K562 (cell line): ENCODE results near the gene PRKACG. TPM values are rescaled to one million over a fixed set of nuclear protein-coding genes. Genes with fewer than 3 reads are reported as not detected.

Experiments used
- ATAC-seq: fragments of 200-7000 bp; cut with Tn5 transposase; 3 replicates; pipeline ENCODE4 v1.9.1; 2020; ENCODE audit warnings: moderate library complexity
- BruUV-seq: library from RNA; stranded (reverse); fragments of 400-500 nt; replicated peaks from 2 replicates; lab custom pipeline; 2021; lab: Mats Ljungman, UMichigan
- CTCF ChIA-PET: fragments of 300-600 bp; formaldehyde crosslinking; extraction: SDS; loops from one replicate; lab custom pipeline; 2021; ENCODE audit warnings: low intra/inter-chr PET ratio; lab: Yijun Ruan, JAX
- POLR2A ChIA-PET: fragments of 300-600, 350-650 bp; sonication (Branson Sonifier 250); formaldehyde crosslinking; extraction: SDS; loops from one replicate; lab custom pipeline; 2021; ENCODE audit warnings: antibody characterized with exemption, inconsistent platforms; lab: Yijun Ruan, JAX
- DNase-seq, 4 experiments: peaks; one replicate each; pipeline versions ENCODE4 v3.0.0 to v3.0.0-alpha.2; 2011 to 2018; ENCODE audit warnings: low spot score in 3 of 4, mixed read lengths in 3 of 4; ENCODE audit errors: extremely low read depth in 1 of 4
- FAIRE-seq: peaks from 2 replicates; lab custom pipeline; 2011; peaks lifted over from hg19 to GRCh38; lab: Jason Lieb, UNC
- H2AFZ ChIP-seq: 2 replicates; pipeline ENCODE4 v1.6.0; 2011; ENCODE audit warnings: low read depth, low read length, control low read depth, inconsistent platforms
- H3K27ac ChIP-seq: fragments of 200-600 bp; 3 replicates; pipeline ENCODE4 v1.8.0; 2011; ENCODE audit warnings: low read depth, mild to moderate bottlenecking, control low read depth, inconsistent platforms, low read length, moderate library complexity, mixed read lengths; ENCODE audit errors: extremely low read depth
- H3K27me3 ChIP-seq, 2 experiments: fragments of 300-600 bp in 1 of 2; 2 replicates in 1 of 2; 3 replicates in 1 of 2; pipeline versions ENCODE4 v1.6.0 to v1.8.0; 2011; ENCODE audit warnings: inconsistent platforms in 2 of 2, low read length in 2 of 2, mild to moderate bottlenecking in 1 of 2, mixed read lengths in 1 of 2, moderate library complexity in 1 of 2; ENCODE audit not compliant: control insufficient read depth in 2 of 2, insufficient read depth in 2 of 2
- H3K36me3 ChIP-seq: fragments of 300-600 bp; 3 replicates; pipeline ENCODE4 v1.8.0; 2011; ENCODE audit warnings: mild to moderate bottlenecking, low read length, inconsistent platforms; ENCODE audit not compliant: control insufficient read depth, insufficient read depth
- H3K4me1 ChIP-seq, 2 experiments: fragments of 200-600 bp in 1 of 2; replicated peaks in 1 of 2; 2 replicates in 1 of 2; 3 replicates in 1 of 2; pipeline versions ENCODE4 v1.5.1 to v1.8.0; 2011; ENCODE audit warnings: inconsistent platforms in 2 of 2, low read length in 2 of 2, mild to moderate bottlenecking in 1 of 2, mixed read lengths in 1 of 2, moderate library complexity in 1 of 2; ENCODE audit not compliant: control insufficient read depth in 2 of 2, insufficient read depth in 2 of 2
- H3K4me2 ChIP-seq: 2 replicates; pipeline ENCODE4 v1.6.1; 2011; ENCODE audit warnings: low read length, control low read depth, inconsistent platforms, mixed read lengths; ENCODE audit not compliant: insufficient read depth
- H3K4me3 ChIP-seq: fragments of 200-600 bp; sonication (generic), shearing (Covaris generic); 2 replicates; pipeline ENCODE4 v1.5.1; 2016; ENCODE audit warnings: control low read depth, inconsistent platforms
- H3K79me2 ChIP-seq: fragments of 200-600 bp; 3 replicates; pipeline ENCODE4 v1.8.0; 2011; ENCODE audit warnings: low read length, inconsistent platforms; ENCODE audit not compliant: control insufficient read depth, insufficient read depth
- H3K9ac ChIP-seq, 2 experiments: 2 replicates each; pipeline versions ENCODE4 v1.6.0 to v1.6.1; 2011; ENCODE audit warnings: low read depth in 2 of 2, low read length in 2 of 2, control low read depth in 1 of 2, inconsistent platforms in 1 of 2, mild to moderate bottlenecking in 1 of 2, mixed read lengths in 1 of 2; ENCODE audit not compliant: insufficient read depth in 1 of 2
- H3K9me1 ChIP-seq: one replicate; pipeline ENCODE4 v1.6.0; 2011; ENCODE audit warnings: inconsistent platforms, mild to moderate bottlenecking, low read length, moderate library complexity; ENCODE audit not compliant: control insufficient read depth, insufficient read depth
- H3K9me3 ChIP-seq: replicated peaks from 2 replicates; pipeline ENCODE4 v1.5.1; 2011; ENCODE audit warnings: low read depth, low read length, inconsistent platforms; ENCODE audit not compliant: control insufficient read depth, insufficient read depth
- H4K20me1 ChIP-seq: replicated peaks from 2 replicates; pipeline ENCODE4 v1.6.1; 2011; ENCODE audit warnings: low read length, inconsistent platforms, mixed read lengths; ENCODE audit not compliant: control insufficient read depth, insufficient read depth
- ETS2 ChIP-seq: IDR thresholded peaks from 2 replicates; pipeline ENCODE4 v1.6.1; 2016; ENCODE audit warnings: borderline replicate concordance, missing genetic modification characterization, mild to moderate bottlenecking, moderate library complexity, missing compliant biosample characterization; ENCODE audit not compliant: poor library complexity, severe bottlenecking
- ETV5 ChIP-seq: sonication (generic); formaldehyde crosslinking; IDR thresholded peaks from 2 replicates; pipeline ENCODE4 v1.4.0; 2020; ENCODE audit warnings: low read depth, mild to moderate bottlenecking, missing genetic modification reagents
- FUS ChIP-seq: fragments of 200-400 bp; formaldehyde crosslinking; optimal IDR thresholded peaks from 2 replicates; pipeline ENCODE3; 2017; ENCODE audit warnings: low read depth, low read length
- KLF16 ChIP-seq: IDR thresholded peaks from 2 replicates; pipeline ENCODE4 v1.6.1; 2016; ENCODE audit warnings: antibody characterized with exemption
- LCOR ChIP-seq: sonication (generic); formaldehyde crosslinking; IDR thresholded peaks from 2 replicates; pipeline ENCODE4 v1.8.0; 2022; ENCODE audit warnings: mild to moderate bottlenecking, missing genetic modification reagents
- MXI1 ChIP-seq: IDR thresholded peaks from 2 replicates; pipeline ENCODE4 v1.6.1; 2011; ENCODE audit warnings: low read depth, mild to moderate bottlenecking, improper control_type of control experiment, low read length
- PHB2 ChIP-seq: fragments of 450-650 bp; IDR thresholded peaks from 2 replicates; pipeline ENCODE4 v1.6.1; 2017; ENCODE audit warnings: low read depth
- POLR2H ChIP-seq: IDR thresholded peaks from 2 replicates; pipeline ENCODE4 v1.6.1; 2016; ENCODE audit warnings: missing genetic modification characterization, low read depth, mild to moderate bottlenecking, control low read depth, missing compliant biosample characterization, moderate library complexity
- RBM34 ChIP-seq: fragments of 200-400 bp; formaldehyde crosslinking; IDR thresholded peaks from 2 replicates; pipeline ENCODE4 v1.6.1; 2018; ENCODE audit warnings: low read length, borderline replicate concordance; ENCODE audit not compliant: insufficient read depth
- RFX1 ChIP-seq: fragments of 450-650 bp; IDR thresholded peaks from 2 replicates; pipeline ENCODE4 v1.6.1; 2016; ENCODE audit warnings: mild to moderate bottlenecking, moderate library complexity
- SRSF9 ChIP-seq: fragments of 200-400 bp; formaldehyde crosslinking; IDR thresholded peaks from 2 replicates; pipeline ENCODE4 v1.6.1; 2017; ENCODE audit warnings: low read depth, low read length, borderline replicate concordance
- U2AF1 ChIP-seq: fragments of 200-400 bp; formaldehyde crosslinking; optimal IDR thresholded peaks from 2 replicates; pipeline ENCODE3; 2017; ENCODE audit warnings: mild to moderate bottlenecking, low read depth, low read length, moderate library complexity
- YY1 ChIP-seq, 3 experiments: IDR thresholded peaks; 2 replicates each; pipeline ENCODE4 v1.6.1; 2011; ENCODE audit warnings: low read length in 2 of 3, mild to moderate bottlenecking in 2 of 3, moderate library complexity in 2 of 3, borderline replicate concordance in 1 of 3, control low read depth in 1 of 3, low read depth in 1 of 3; ENCODE audit not compliant: insufficient read depth in 3 of 3, insufficient replicate concordance in 2 of 3, control insufficient read depth in 1 of 3, insufficient read length in 1 of 3; ENCODE audit errors: extremely low read depth in 1 of 3
- ZNF436 ChIP-seq: fragments of 250-450, 450-650 bp; sonication (Bioruptor Pico); formaldehyde crosslinking; IDR thresholded peaks from 2 replicates; pipeline ENCODE4 v1.7.0; 2020; ENCODE audit warnings: mild to moderate bottlenecking
- WGBS: fragments of 100-300 bp; shearing (Covaris generic); methylation state at CpG from one replicate; pipeline ENCODE4 v1.1.6; 2016; ENCODE audit warnings: low coverage, mixed read lengths; ENCODE audit not compliant: insufficient coverage; ENCODE audit errors: missing lambda C conversion rate; 5-methylcytosine and 5-hydroxymethylcytosine counted together
- in situ Hi-C: fragments of 300-500 bp; cut with MboI; formaldehyde crosslinking; loops from 4 replicates; pipeline ENCODE4 v1.15.0; 2018; ENCODE audit warnings: inconsistent platforms, mixed read lengths
- intact Hi-C: fragments of 100-400 bp; cut with micrococcal nuclease; formaldehyde crosslinking; loops from 2 replicates; pipeline ENCODE4 v1.14.2; 2022
- polyA plus RNA-seq, 8 experiments: library from polyadenylated mRNA; depleted of rRNA in 4 of 8; stranded (reverse) in 5 of 8; unstranded in 3 of 8; fragments of >200 nt; fragmentation: Nextera tagmentation in 2 of 8; fragmentation: Illumina TruSeq in 1 of 8; extraction: Ambion mirVana in 2 of 8; extraction: Trizol in 1 of 8; gene quantifications; 2 replicates each; pipeline versions ENCODE4 v1.2.1 to v1.2.3, GENCODE V29; 2011 to 2014; ENCODE audit warnings: inconsistent platforms in 1 of 8, missing spikeins in 1 of 8
- total RNA-seq, 7 experiments: library from RNA; depleted of rRNA in 6 of 7; stranded (reverse); fragments of >200 nt in 6 of 7; fragmentation: Illumina TruSeq in 2 of 7; extraction: Trizol in 2 of 7; gene quantifications; 2 replicates each; pipeline versions ENCODE4 v1.2.1 to v1.2.3, GENCODE V29; 2011 to 2021; ENCODE audit warnings: low replicate concordance in 1 of 7
- TF ChIP-seq, protein P1 (sequence below): sonication (generic); formaldehyde crosslinking; IDR thresholded peaks from 2 replicates; pipeline ENCODE4 v1.4.0; 2020; ENCODE audit warnings: mild to moderate bottlenecking, missing genetic modification reagents
- TF ChIP-seq, protein P2 (sequence below): sonication (generic); formaldehyde crosslinking; IDR thresholded peaks from 2 replicates; pipeline ENCODE4 v1.8.0; 2022; ENCODE audit warnings: mild to moderate bottlenecking, missing genetic modification reagents
- TF ChIP-seq, protein P3 (sequence below), 2 experiments: fragments of 150-350 bp in 1 of 2; IDR thresholded peaks; 2 replicates each; pipeline ENCODE4 v1.6.1; 2012 to 2016; ENCODE audit warnings: low read depth in 2 of 2, low read length in 2 of 2, mild to moderate bottlenecking in 1 of 2, moderate library complexity in 1 of 2

Gene PRKACG
- total and polyA plus RNA-seq, 9 of the 15 experiments (the other 6 are each of a cell fraction or from before 2014, with no cell fraction given), result not detected

DNA sequence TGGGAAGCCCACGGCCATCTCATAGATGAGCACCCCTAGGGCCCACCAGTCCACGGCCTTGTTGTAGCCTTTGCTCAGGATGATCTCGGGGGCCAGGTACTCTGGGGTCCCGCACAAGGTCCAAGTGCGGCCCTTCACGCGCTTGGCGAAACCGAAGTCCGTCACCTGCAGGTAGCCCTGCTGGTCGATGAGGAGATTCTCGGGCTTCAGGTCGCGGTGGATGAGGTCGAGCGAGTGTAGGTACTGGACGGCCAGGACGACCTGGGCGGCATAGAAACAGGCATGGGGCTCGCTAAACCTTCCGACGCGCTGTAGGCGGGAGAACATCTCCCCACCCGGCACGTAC, 558 bp downstream of the PRKACG start:
- DNase-seq (no peak), ATAC-seq (no peak), FAIRE-seq (no peak)
- H3K27me3 ChIP-seq, result no peaks in the 10 kb centered on the region
- H3K79me2 ChIP-seq, result no peaks in the 10 kb centered on the region
- no peaks in the 10 kb centered on the region for H3K9me1 ChIP-seq
- no peak overlapping the region for H3K9ac ChIP-seq
- ChIA-PET CTCF (no interaction called here), POLR2A (no interaction called here)
- no peak overlapping the region for H3K4me2 ChIP-seq
- H3K27ac ChIP-seq, result no peak overlapping the region
- H3K4me3 ChIP-seq, result no peak overlapping the region
- no TSS peak for BruUV-seq
- in situ Hi-C loops, result no loop called here
- WGBS, result 96% methylated on average over 14 of the region's 26 CpGs
- TF ChIP-seq, protein P1, sequence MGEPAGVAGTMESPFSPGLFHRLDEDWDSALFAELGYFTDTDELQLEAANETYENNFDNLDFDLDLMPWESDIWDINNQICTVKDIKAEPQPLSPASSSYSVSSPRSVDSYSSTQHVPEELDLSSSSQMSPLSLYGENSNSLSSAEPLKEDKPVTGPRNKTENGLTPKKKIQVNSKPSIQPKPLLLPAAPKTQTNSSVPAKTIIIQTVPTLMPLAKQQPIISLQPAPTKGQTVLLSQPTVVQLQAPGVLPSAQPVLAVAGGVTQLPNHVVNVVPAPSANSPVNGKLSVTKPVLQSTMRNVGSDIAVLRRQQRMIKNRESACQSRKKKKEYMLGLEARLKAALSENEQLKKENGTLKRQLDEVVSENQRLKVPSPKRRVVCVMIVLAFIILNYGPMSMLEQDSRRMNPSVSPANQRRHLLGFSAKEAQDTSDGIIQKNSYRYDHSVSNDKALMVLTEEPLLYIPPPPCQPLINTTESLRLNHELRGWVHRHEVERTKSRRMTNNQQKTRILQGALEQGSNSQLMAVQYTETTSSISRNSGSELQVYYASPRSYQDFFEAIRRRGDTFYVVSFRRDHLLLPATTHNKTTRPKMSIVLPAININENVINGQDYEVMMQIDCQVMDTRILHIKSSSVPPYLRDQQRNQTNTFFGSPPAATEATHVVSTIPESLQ (CRISPR knock-in tag), result no peak
- TF ChIP-seq PHB2 (no peak), SRSF9 (no peak), U2AF1 (no peak), ETV5 (CRISPR knock-in tag) (no peak), ETS2 (tag) (no peak), YY1 (IDR thresholded peaks at IDR 0.05; ENCODE audit: borderline replicate concordance in 1 of 3, control insufficient read depth in 1 of 3, extremely low read depth in 1 of 3, insufficient read depth in 3 of 3, insufficient read length in 1 of 3, insufficient replicate concordance in 2 of 3, low read depth in 1 of 3, low read length in 2 of 3) (no peak), ZNF436 (CRISPR knock-in tag) (no peak), MXI1 (no peak), FUS (no peak), KLF16 (no peak), RFX1 (no peak), POLR2H (tag) (no peak), RBM34 (no peak), LCOR (CRISPR knock-in tag) (no peak)
- TF ChIP-seq, protein P2, sequence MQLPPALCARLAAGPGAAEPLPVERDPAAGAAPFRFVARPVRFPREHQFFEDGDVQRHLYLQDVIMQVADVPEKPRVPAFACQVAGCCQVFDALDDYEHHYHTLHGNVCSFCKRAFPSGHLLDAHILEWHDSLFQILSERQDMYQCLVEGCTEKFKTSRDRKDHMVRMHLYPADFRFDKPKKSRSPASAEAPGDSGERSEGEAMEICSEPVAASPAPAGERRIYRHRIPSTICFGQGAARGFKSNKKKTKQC (CRISPR knock-in tag), result no peak
- TF ChIP-seq, protein P3, sequence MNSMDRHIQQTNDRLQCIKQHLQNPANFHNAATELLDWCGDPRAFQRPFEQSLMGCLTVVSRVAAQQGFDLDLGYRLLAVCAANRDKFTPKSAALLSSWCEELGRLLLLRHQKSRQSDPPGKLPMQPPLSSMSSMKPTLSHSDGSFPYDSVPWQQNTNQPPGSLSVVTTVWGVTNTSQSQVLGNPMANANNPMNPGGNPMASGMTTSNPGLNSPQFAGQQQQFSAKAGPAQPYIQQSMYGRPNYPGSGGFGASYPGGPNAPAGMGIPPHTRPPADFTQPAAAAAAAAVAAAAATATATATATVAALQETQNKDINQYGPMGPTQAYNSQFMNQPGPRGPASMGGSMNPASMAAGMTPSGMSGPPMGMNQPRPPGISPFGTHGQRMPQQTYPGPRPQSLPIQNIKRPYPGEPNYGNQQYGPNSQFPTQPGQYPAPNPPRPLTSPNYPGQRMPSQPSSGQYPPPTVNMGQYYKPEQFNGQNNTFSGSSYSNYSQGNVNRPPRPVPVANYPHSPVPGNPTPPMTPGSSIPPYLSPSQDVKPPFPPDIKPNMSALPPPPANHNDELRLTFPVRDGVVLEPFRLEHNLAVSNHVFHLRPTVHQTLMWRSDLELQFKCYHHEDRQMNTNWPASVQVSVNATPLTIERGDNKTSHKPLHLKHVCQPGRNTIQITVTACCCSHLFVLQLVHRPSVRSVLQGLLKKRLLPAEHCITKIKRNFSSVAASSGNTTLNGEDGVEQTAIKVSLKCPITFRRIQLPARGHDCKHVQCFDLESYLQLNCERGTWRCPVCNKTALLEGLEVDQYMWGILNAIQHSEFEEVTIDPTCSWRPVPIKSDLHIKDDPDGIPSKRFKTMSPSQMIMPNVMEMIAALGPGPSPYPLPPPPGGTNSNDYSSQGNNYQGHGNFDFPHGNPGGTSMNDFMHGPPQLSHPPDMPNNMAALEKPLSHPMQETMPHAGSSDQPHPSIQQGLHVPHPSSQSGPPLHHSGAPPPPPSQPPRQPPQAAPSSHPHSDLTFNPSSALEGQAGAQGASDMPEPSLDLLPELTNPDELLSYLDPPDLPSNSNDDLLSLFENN (IDR thresholded peaks at IDR 0.05; ENCODE audit: low read depth in 2 of 2, low read length in 2 of 2), result no peak
- H2AFZ ChIP-seq, result no peak overlapping the region
- H3K4me1 ChIP-seq, result peaks cover 0 to 4% of the 10 kb centered on the region in 2 experiments; a peak in 3 of 5 replicates
- H4K20me1 ChIP-seq, result no peaks in the 10 kb centered on the region
- H3K36me3 ChIP-seq, result no peaks in the 10 kb centered on the region; the same call in 2 of the 3 replicates
- H3K9me3 ChIP-seq, result peaks cover 10% of the 10 kb centered on the region
- intact Hi-C loops, result no loop called here
